GM20431 (cell line): ENCODE data around the gene SV2C.

ENCODE experiments used
- in situ Hi-C: fragments of 300-500 bp; cut with MseI, MboI; formaldehyde crosslinking; loops from one replicate; pipeline ENCODE4 v1.15.0; 2020; ENCODE audit warnings: low sequenced_read_pairs; ENCODE audit not compliant: unreplicated experiment

Gene SV2C

GRCh38 chr5:76099286-76099702 lies 16.1 kb downstream of the SV2C start:
- in situ Hi-C loops, result no loop called here

- in situ Hi-C loops, result no loop called here
Measured at GRCh38 chr5:76099756-76100155, 16.6 kb downstream of the SV2C start.

GRCh38 chr5:76104027-76104426 lies 20.8 kb downstream of the SV2C start:
- in situ Hi-C loops, result no loop called here

- in situ Hi-C loops, result no loop called here
Measured at GRCh38 chr5:76106149-76106548, 23.0 kb downstream of the SV2C start.

GRCh38 chr5:76111477-76112174 lies 28.4 kb downstream of the SV2C start:
- in situ Hi-C loops, result no loop called here

GRCh38 chr5:76113103-76113502 lies 29.9 kb downstream of the SV2C start:
- in situ Hi-C loops, result no loop called here

- in situ Hi-C loops, result no loop called here
Measured at GRCh38 chr5:76114179-76114851, 31.1 kb downstream of the SV2C start.

GRCh38 chr5:76125346-76125745 lies 42.2 kb downstream of the SV2C start:
- in situ Hi-C loops, result no loop called here

GRCh38 chr5:76125888-76126287 lies 42.7 kb downstream of the SV2C start:
- in situ Hi-C loops, result no loop called here

- in situ Hi-C loops, result no loop called here
Measured at GRCh38 chr5:76134003-76134402, 50.8 kb downstream of the SV2C start.

GRCh38 chr5:76134646-76135045 lies 51.5 kb downstream of the SV2C start:
- in situ Hi-C loops, result no loop called here

GRCh38 chr5:76137887-76138542 lies 54.8 kb downstream of the SV2C start:
- in situ Hi-C loops, result no loop called here

GRCh38 chr5:76143884-76144283 lies 60.7 kb downstream of the SV2C start:
- in situ Hi-C loops, result no loop called here

- in situ Hi-C loops, result no loop called here
Measured at GRCh38 chr5:76144513-76145274, 61.5 kb downstream of the SV2C start.

- in situ Hi-C loops, result no loop called here
Measured at GRCh38 chr5:76145945-76146344, 62.8 kb downstream of the SV2C start.

- in situ Hi-C loops, result no loop called here
Measured at GRCh38 chr5:76149636-76150035, 66.5 kb downstream of the SV2C start.

- in situ Hi-C loops, result no loop called here
Measured at GRCh38 chr5:76152161-76152560, 69.0 kb downstream of the SV2C start.

GRCh38 chr5:76152700-76153099 lies 69.5 kb downstream of the SV2C start:
- in situ Hi-C loops, result no loop called here

- in situ Hi-C loops, result no loop called here
Measured at GRCh38 chr5:76153271-76153670, 70.1 kb downstream of the SV2C start.

GRCh38 chr5:76154009-76154690 lies 71.0 kb downstream of the SV2C start:
- in situ Hi-C loops, result no loop called here
